SU-DHL-6 (cell line): Measurements from ENCODE around the gene LRRC7.

Source experiments
- H2AFZ ChIP-seq: fragments of 200-600 bp; sonication (generic); 2 replicates; pipeline ENCODE4 v1.6.1; 2014; ENCODE audit warnings: low read depth, mild to moderate bottlenecking, moderate library complexity, mixed read lengths, antibody characterized with exemption, low read length; ENCODE audit not compliant: severe bottlenecking
- H3F3A ChIP-seq: fragments of 200-600 bp; shearing (Covaris generic); 2 replicates; pipeline ENCODE4 v1.6.0; 2016; ENCODE audit warnings: antibody characterized with exemption, mild to moderate bottlenecking; ENCODE audit not compliant: insufficient read depth
- H3K27ac ChIP-seq: fragments of 200-600 bp; sonication (generic); 2 replicates; pipeline ENCODE4 v1.5.1; 2016; ENCODE audit warnings: low read depth, mild to moderate bottlenecking, low read length, moderate library complexity, mixed read lengths
- H3K27me3 ChIP-seq: fragments of 200-600 bp; sonication (generic), shearing (Covaris generic); 2 replicates; pipeline ENCODE4 v1.6.0; 2014; ENCODE audit warnings: mild to moderate bottlenecking, low read length
- H3K36me3 ChIP-seq: fragments of 200-600 bp; sonication (generic); 2 replicates; pipeline ENCODE4 v1.6.1; 2014; ENCODE audit warnings: mild to moderate bottlenecking, low read length, mixed read lengths
- H3K4me2 ChIP-seq: fragments of 300-600, 200-600 bp; shearing (Covaris generic), sonication (generic); 2 replicates; pipeline ENCODE4 v1.6.0; 2014; ENCODE audit warnings: low read length, low read depth, mild to moderate bottlenecking; ENCODE audit not compliant: poor library complexity, severe bottlenecking
- H3K4me3 ChIP-seq: fragments of 200-600 bp; sonication (generic); 2 replicates; pipeline ENCODE4 v1.5.1; 2014; ENCODE audit warnings: antibody characterized with exemption, low read length, mild to moderate bottlenecking, mixed read lengths; ENCODE audit not compliant: insufficient read depth, poor library complexity, severe bottlenecking
- H3K79me2 ChIP-seq: fragments of 200-600 bp; sonication (generic); 2 replicates; pipeline ENCODE4 v1.6.1; 2014; ENCODE audit warnings: mild to moderate bottlenecking, low read length, moderate library complexity; ENCODE audit not compliant: insufficient read depth
- H3K9ac ChIP-seq: fragments of 200-600 bp; sonication (generic); 2 replicates; pipeline ENCODE4 v1.7.0; 2014; ENCODE audit warnings: mild to moderate bottlenecking, low read length
- H3K9me2 ChIP-seq: fragments of 200-600 bp; sonication (generic); replicated peaks from 2 replicates; pipeline ENCODE4 v1.6.1; 2014; ENCODE audit warnings: low read length; ENCODE audit not compliant: insufficient read depth
- H3K9me3 ChIP-seq: fragments of 200-600 bp; sonication (generic); 2 replicates; pipeline ENCODE4 v1.6.1; 2014; ENCODE audit warnings: low read length, mixed read lengths; ENCODE audit not compliant: insufficient read depth
- H4K20me1 ChIP-seq: fragments of 200-600 bp; sonication (generic); 2 replicates; pipeline ENCODE4 v1.6.1; 2014; ENCODE audit warnings: low read depth, mild to moderate bottlenecking, antibody characterized with exemption, low read length, moderate library complexity, mixed read lengths
- EZH2phosphoT487 ChIP-seq: fragments of 200-600 bp; sonication (generic), shearing (Covaris generic); conservative IDR thresholded peaks from 2 replicates; pipeline ENCODE4 v1.6.1; 2018; ENCODE audit warnings: mild to moderate bottlenecking, antibody characterized with exemption, low read length, moderate library complexity, mixed read lengths
- TF ChIP-seq, protein P1 (sequence below): fragments of 200-600 bp; sonication (generic); IDR thresholded peaks from one replicate; pipeline ENCODE4 v1.5.1; 2017; ENCODE audit warnings: antibody characterized with exemption, mild to moderate bottlenecking, low read length, moderate library complexity; ENCODE audit not compliant: insufficient read depth, poor library complexity, severe bottlenecking

LRRC7 gene

DNA sequence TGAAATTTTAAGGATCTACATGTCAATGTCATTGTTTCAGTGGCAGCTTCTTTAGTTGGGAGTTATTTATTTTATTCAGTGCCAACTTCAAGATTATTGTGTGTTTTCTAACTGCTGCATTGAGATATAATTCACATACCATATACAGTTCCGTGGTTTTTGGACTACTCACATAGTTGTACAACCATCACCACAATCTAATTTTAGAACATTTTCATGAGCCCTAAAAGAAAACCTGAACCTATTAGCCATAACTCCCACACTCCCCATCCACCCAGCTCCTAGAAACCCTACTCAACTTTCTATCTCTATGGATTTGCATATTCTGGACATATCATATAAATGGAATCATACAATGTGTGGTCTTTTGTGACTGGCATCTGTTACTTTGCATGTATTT, 417.7 kb downstream of the LRRC7 start:
- H3K27ac ChIP-seq = no peak overlapping the region
- H3K9me2 ChIP-seq = no peaks in the 10 kb centered on the region
- H3K4me2 ChIP-seq = no peak overlapping the region
- H2AFZ ChIP-seq = no peak overlapping the region
- H3K36me3 ChIP-seq = no peaks in the 10 kb centered on the region
- H4K20me1 ChIP-seq = no peaks in the 10 kb centered on the region
- H3F3A ChIP-seq = no peaks in the 10 kb centered on the region
- no peaks in the 10 kb centered on the region for H3K27me3 ChIP-seq
- H3K79me2 ChIP-seq = no peaks in the 10 kb centered on the region
- TF ChIP-seq, protein P1, sequence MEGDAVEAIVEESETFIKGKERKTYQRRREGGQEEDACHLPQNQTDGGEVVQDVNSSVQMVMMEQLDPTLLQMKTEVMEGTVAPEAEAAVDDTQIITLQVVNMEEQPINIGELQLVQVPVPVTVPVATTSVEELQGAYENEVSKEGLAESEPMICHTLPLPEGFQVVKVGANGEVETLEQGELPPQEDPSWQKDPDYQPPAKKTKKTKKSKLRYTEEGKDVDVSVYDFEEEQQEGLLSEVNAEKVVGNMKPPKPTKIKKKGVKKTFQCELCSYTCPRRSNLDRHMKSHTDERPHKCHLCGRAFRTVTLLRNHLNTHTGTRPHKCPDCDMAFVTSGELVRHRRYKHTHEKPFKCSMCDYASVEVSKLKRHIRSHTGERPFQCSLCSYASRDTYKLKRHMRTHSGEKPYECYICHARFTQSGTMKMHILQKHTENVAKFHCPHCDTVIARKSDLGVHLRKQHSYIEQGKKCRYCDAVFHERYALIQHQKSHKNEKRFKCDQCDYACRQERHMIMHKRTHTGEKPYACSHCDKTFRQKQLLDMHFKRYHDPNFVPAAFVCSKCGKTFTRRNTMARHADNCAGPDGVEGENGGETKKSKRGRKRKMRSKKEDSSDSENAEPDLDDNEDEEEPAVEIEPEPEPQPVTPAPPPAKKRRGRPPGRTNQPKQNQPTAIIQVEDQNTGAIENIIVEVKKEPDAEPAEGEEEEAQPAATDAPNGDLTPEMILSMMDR = no peak
- TF ChIP-seq EZH2phosphoT487 = no peak
- no peak overlapping the region for H3K4me3 ChIP-seq
- H3K9ac ChIP-seq = no peak overlapping the region
- H3K9me3 ChIP-seq = no peaks in the 10 kb centered on the region

DNA sequence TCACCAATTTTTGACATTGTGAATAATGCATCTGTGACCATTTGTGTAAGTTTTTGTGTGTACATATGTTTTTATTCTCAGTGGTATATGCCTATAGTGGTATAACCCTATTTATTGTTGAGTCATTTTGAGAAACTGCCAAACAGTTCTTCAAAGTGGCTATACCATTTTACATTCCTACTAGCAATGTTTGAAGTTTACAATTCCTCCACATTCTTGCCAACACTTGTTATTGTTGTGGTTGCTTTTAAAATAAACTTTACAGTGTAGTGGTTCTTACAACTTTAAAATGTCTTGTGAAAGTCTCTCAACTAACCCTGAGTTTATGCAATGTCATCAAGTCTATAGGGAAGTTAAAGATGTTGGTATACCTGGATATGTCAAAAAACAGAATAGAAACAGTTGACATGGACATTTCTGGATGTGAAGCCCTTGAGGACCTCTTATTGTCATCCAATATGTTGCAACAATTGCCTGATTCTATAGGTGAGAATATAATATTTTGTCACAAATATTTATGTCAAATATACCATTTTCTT, 418.2 kb downstream of the LRRC7 start:
- H3K9me3 ChIP-seq = no peaks in the 10 kb centered on the region
- H3K36me3 ChIP-seq = no peaks in the 10 kb centered on the region

DNA sequence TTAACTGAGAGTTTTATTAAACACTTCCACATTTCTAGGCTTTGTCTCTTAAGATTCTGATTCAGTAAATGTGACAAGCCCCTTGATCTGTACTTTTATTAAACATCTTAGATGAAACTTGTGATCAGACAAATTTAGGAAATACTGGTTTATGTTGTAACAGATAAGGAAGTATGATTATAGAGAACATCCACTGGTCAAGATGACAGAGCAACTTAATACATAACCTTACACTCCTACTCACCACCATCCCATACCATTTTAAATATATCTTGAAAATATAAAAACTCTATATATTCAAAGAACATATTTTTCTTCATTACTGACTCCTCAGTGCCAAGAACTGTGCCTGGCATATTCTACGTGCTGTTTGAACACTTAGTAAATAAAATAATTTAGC, 420.2 kb downstream of the LRRC7 start:
- Histone ChIP-seq H3K36me3 (no peaks in the 10 kb centered on the region), H3K9ac (no peak overlapping the region), H3K27me3 (no peaks in the 10 kb centered on the region), H3K4me2 (no peak overlapping the region), H3K9me3 (no peaks in the 10 kb centered on the region), H3K4me3 (no peak overlapping the region), H2AFZ (no peak overlapping the region), H4K20me1 (no peaks in the 10 kb centered on the region), H3F3A (no peaks in the 10 kb centered on the region), H3K27ac (no peak overlapping the region), H3K79me2 (no peaks in the 10 kb centered on the region), H3K9me2 (no peaks in the 10 kb centered on the region)
- TF ChIP-seq, protein P1 = no peak
- TF ChIP-seq EZH2phosphoT487 = no peak

More for the DNA sequence above, 418.2 kb downstream of the LRRC7 start:
- Histone ChIP-seq H3K27me3 (no peaks in the 10 kb centered on the region), H3F3A (no peaks in the 10 kb centered on the region), H3K4me2 (no peak overlapping the region), H3K79me2 (no peaks in the 10 kb centered on the region), H3K9ac (no peak overlapping the region), H3K27ac (no peak overlapping the region), H3K9me2 (no peaks in the 10 kb centered on the region), H4K20me1 (no peaks in the 10 kb centered on the region), H3K4me3 (no peak overlapping the region), H2AFZ (no peak overlapping the region)
- no peak for TF ChIP-seq EZH2phosphoT487
- TF ChIP-seq, protein P1 = no peak
